CD4-positive, alpha-beta T cell (primary cell): Measurements from ENCODE around the gene NABP2. TPM values are rescaled to one million over a fixed set of nuclear protein-coding genes. Genes with fewer than 3 reads are reported as not detected.

Experiments used
- ATAC-seq: fragments of 200-7000 bp; cut with Tn5 transposase; one replicate; pipeline ENCODE4 v1.10.0; 2022; ENCODE audit warnings: mild to moderate bottlenecking; ENCODE audit not compliant: poor library complexity
- CTCF ChIA-PET: fragments of 350-600 bp; sonication (Branson Sonifier 250); formaldehyde crosslinking; loops from one replicate; lab custom pipeline; 2021; ENCODE audit warnings: antibody characterized with exemption, inconsistent platforms; lab: Charles Lee
- POLR2A ChIA-PET: fragments of 350-600 bp; sonication (Branson Sonifier 250); formaldehyde crosslinking; loops from one replicate; lab custom pipeline; 2021; ENCODE audit warnings: antibody characterized with exemption, inconsistent platforms; lab: Charles Lee
- DNase-seq, 14 experiments: peaks; one replicate each; pipeline ENCODE4 v3.0.0-alpha.2; 2013 to 2020; ENCODE audit warnings: mixed read lengths in 2 of 14
- H3K27ac ChIP-seq, 2 donors: one replicate each; pipeline versions ENCODE4 v1.5.1 to v1.7.0; 2013; ENCODE audit warnings: low read length in 2 of 2, low read depth in 1 of 2, mild to moderate bottlenecking in 1 of 2
- H3K27me3 ChIP-seq, 2 experiments: 1 replicate in 1 of 2; 2 replicates in 1 of 2; pipeline versions ENCODE4 v1.6.1 to v1.7.0; 2013; ENCODE audit warnings: low read length in 2 of 2, control low read depth in 1 of 2, mild to moderate bottlenecking in 1 of 2, moderate library complexity in 1 of 2; ENCODE audit not compliant: insufficient read depth in 2 of 2, control insufficient read depth in 1 of 2
- H3K36me3 ChIP-seq: one replicate; pipeline ENCODE4 v1.6.1; 2013; ENCODE audit warnings: low read length, control low read depth; ENCODE audit not compliant: insufficient read depth
- H3K4me1 ChIP-seq: one replicate; pipeline ENCODE4 v1.6.1; 2013; ENCODE audit warnings: low read length, control low read depth; ENCODE audit not compliant: insufficient read depth
- H3K4me3 ChIP-seq: one replicate; pipeline ENCODE4 v1.5.1; 2013; ENCODE audit warnings: mild to moderate bottlenecking, low read length, moderate library complexity
- H3K9me3 ChIP-seq, 2 experiments: 1 replicate in 1 of 2; 2 replicates in 1 of 2; pipeline versions ENCODE4 v1.6.1 to v1.7.0; 2013; ENCODE audit warnings: low read length in 2 of 2, mild to moderate bottlenecking in 2 of 2, control low read depth in 1 of 2, moderate library complexity in 1 of 2; ENCODE audit not compliant: control insufficient read depth in 1 of 2, insufficient read depth in 1 of 2
- H3K27ac Mint-ChIP-seq: one replicate; pipeline ENCODE4 v1.8.0; 2020; ENCODE audit warnings: mixed read lengths
- H3K27me3 Mint-ChIP-seq: one replicate; pipeline ENCODE4 v1.8.0; 2021; ENCODE audit warnings: mixed read lengths
- H3K36me3 Mint-ChIP-seq: one replicate; pipeline ENCODE4 v1.8.0; 2021; ENCODE audit warnings: low read depth, mixed read lengths
- H3K4me1 Mint-ChIP-seq: one replicate; pipeline ENCODE4 v1.8.0; 2021; ENCODE audit warnings: low read depth, mixed read lengths
- H3K4me3 Mint-ChIP-seq: one replicate; pipeline ENCODE4 v1.8.0; 2020; ENCODE audit warnings: mild to moderate bottlenecking, mixed read lengths
- H3K9me3 Mint-ChIP-seq: one replicate; pipeline ENCODE4 v1.8.0; 2020; ENCODE audit warnings: mixed read lengths
- CTCF ChIP-seq: fragments of 200-600 bp; IDR thresholded peaks from one replicate; pipeline ENCODE4 v1.8.0; 2022; ENCODE audit warnings: antibody characterized with exemption, mild to moderate bottlenecking
- intact Hi-C, 2 experiments: fragments of 100-400 bp; cut with DNase I in 1 of 2; cut with micrococcal nuclease in 1 of 2; formaldehyde crosslinking; loops; one replicate each; pipeline versions ENCODE4 v1.15.1 to v1.9.0; 2023 to 2025; cut with DNase I, micrococcal nuclease
- total RNA-seq, 174 experiments: library from RNA in 2 of 174; stranded (reverse) in 2 of 174; gene quantifications; one replicate each; pipeline ENCODE4 v1.2.3 and lab custom pipeline; 2021 to 2026

Gene NABP2
- total RNA-seq, 2 experiments from 2014 or later: 7.6 to 9.1 TPM

- Histone ChIP-seq H3K4me3 (no peak overlapping the region), H3K36me3 (no peaks in the 10 kb centered on the region), H3K9me3 (no peaks in the 10 kb centered on the region), H3K27ac (no peak overlapping the region), H3K27me3 (no peaks in the 10 kb centered on the region), H3K4me1 (no peaks in the 10 kb centered on the region)
- H3K27me3 Mint-ChIP-seq: no peaks in the 10 kb centered on the region
- no peak overlapping the region for H3K27ac Mint-ChIP-seq
- no peak overlapping the region for H3K4me3 Mint-ChIP-seq
- intact Hi-C loops: no loop called here
- H3K36me3 Mint-ChIP-seq: no peaks in the 10 kb centered on the region
- TF ChIP-seq CTCF: no peak
- CTCF ChIA-PET: interaction anchor here (2.7 kb wide), 1 partner anchor 8 kb away, joined by 6 read pairs; no protein-coding TSS in a partner anchor
- DNase-seq: no peak
- POLR2A ChIA-PET: interaction anchor here (1.6 kb wide), 1 partner anchor 24 kb away, joined by 5 read pairs; the partner anchor contains the start of gene RNF41
- H3K9me3 Mint-ChIP-seq: no peaks in the 10 kb centered on the region
- peaks cover 14% of the 10 kb centered on the region for H3K4me1 Mint-ChIP-seq
- no peak for ATAC-seq
Measured at GRCh38 chr12:56197921-56198635, 26.1 kb upstream of the NABP2 start.

GRCh38 chr12:56198836-56199235 lies 25.3 kb upstream of the NABP2 start:
- no peak overlapping the region for H3K4me3 Mint-ChIP-seq

DNA sequence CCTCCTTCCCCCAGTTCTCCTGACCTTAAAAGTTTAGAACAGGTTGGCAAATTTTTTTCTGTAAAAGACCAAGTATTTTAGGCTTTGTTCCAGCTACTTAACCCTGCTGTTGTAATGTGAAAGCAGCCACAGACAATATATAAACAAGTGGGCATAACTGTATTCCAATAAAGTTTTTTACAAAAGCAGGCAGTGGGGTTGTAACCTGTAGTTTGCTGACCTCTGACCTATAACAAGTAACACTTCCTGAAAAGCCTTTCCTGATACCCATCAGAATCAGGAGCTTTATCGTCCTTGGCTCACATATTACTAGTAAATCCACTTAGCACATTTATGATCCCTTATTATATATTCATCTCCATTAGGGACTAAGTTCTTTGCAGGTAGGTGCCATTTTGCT lies 21.8 kb upstream of the NABP2 start:
- no peaks in the 10 kb centered on the region for H3K9me3 ChIP-seq
- H3K27ac Mint-ChIP-seq: peak overlapping the region; percentile 11
- H3K4me3 Mint-ChIP-seq: no peak overlapping the region
- ChIA-PET CTCF (interaction anchor here (1.2 kb wide), 1 partner anchor 13 kb away, joined by 5 read pairs; the partner anchor contains the start of gene SMARCC2), POLR2A (interaction anchor here (0.6 to 1.5 kb wide), 3 partner anchors 19 to 84 kb away, joined by 3 to 5 read pairs (median 5); partner anchors contain the start of genes RNF41 and ZC3H10)
- peaks cover 30% of the 10 kb centered on the region for H3K36me3 ChIP-seq
- H3K4me1 ChIP-seq: no peaks in the 10 kb centered on the region
- no peak for DNase-seq
- ATAC-seq: no peak
- H3K4me1 Mint-ChIP-seq: peaks cover 10% of the 10 kb centered on the region
- TF ChIP-seq CTCF: no peak
- H3K9me3 Mint-ChIP-seq: no peaks in the 10 kb centered on the region
- H3K36me3 Mint-ChIP-seq: peaks cover 32% of the 10 kb centered on the region
- intact Hi-C loops: no loop called here
- H3K27me3 Mint-ChIP-seq: no peaks in the 10 kb centered on the region
- no peak overlapping the region for H3K27ac ChIP-seq
- H3K27me3 ChIP-seq: no peaks in the 10 kb centered on the region
- no peak overlapping the region for H3K4me3 ChIP-seq

More at GRCh38 chr12:56198836-56199235, 25.3 kb upstream of the NABP2 start:
- ChIA-PET CTCF (no interaction called here), POLR2A (interaction anchor here (1.6 kb wide), 1 partner anchor 23 kb away, joined by 5 read pairs; the partner anchor contains the start of gene RNF41)
- Histone ChIP-seq H3K36me3 (no peaks in the 10 kb centered on the region), H3K27ac (no peak overlapping the region), H3K4me1 (no peaks in the 10 kb centered on the region), H3K4me3 (no peak overlapping the region), H3K9me3 (no peaks in the 10 kb centered on the region), H3K27me3 (no peaks in the 10 kb centered on the region)
- Mint-ChIP-seq H3K27me3 (no peaks in the 10 kb centered on the region), H3K9me3 (no peaks in the 10 kb centered on the region), H3K27ac (no peak overlapping the region), H3K4me1 (peaks cover 10% of the 10 kb centered on the region), H3K36me3 (no peaks in the 10 kb centered on the region)
- intact Hi-C loops: no loop called here
- no peak for TF ChIP-seq CTCF
- ATAC-seq (no peak), DNase-seq (no peak)
